Neural progenitor cell (in vitro differentiated cells): ENCODE measurements around the gene CCDC181. TPM values are rescaled to one million over a fixed set of nuclear protein-coding genes. Genes with fewer than 3 reads are reported as not detected.
A peak's percentile ranks its signal among the peaks of the same experiment; 100 is the strongest.

ENCODE experiments used
- DNase-seq: peaks from one replicate; pipeline ENCODE4 v3.0.0-alpha.2; 2016; ENCODE audit warnings: low spot score
- H2AFZ ChIP-seq: fragments of 200-600 bp; sonication (generic); replicated peaks from 2 replicates; pipeline ENCODE4 v1.6.1; 2016; ENCODE audit warnings: antibody characterized with exemption
- H3F3A ChIP-seq: fragments of 200-600 bp; sonication (generic); 2 replicates; pipeline ENCODE4 v1.6.1; 2016; ENCODE audit warnings: antibody characterized with exemption, low read depth
- H3K27ac ChIP-seq: fragments of 200-600 bp; sonication (generic); 2 replicates; pipeline ENCODE4 v1.5.1; 2016; ENCODE audit warnings: mild to moderate bottlenecking
- H3K27me3 ChIP-seq: fragments of 200-600 bp; sonication (generic); 2 replicates; pipeline ENCODE4 v1.6.1; 2016; ENCODE audit warnings: mild to moderate bottlenecking, moderate library complexity
- H3K36me3 ChIP-seq: fragments of 200-600 bp; sonication (generic); 2 replicates; pipeline ENCODE4 v1.5.1; 2016
- H3K4me1 ChIP-seq: fragments of 200-600 bp; sonication (generic); 2 replicates; pipeline ENCODE4 v1.6.1; 2016; ENCODE audit warnings: mixed run types
- H3K4me2 ChIP-seq: fragments of 200-600 bp; sonication (generic); 2 replicates; pipeline ENCODE4 v1.6.1; 2016
- H3K4me3 ChIP-seq: fragments of 200-600 bp; sonication (generic); 2 replicates; pipeline ENCODE4 v1.5.1; 2016
- H3K79me2 ChIP-seq: fragments of 200-600 bp; sonication (generic); 2 replicates; pipeline ENCODE4 v1.6.1; 2016; ENCODE audit warnings: low read depth
- H3K9ac ChIP-seq: fragments of 200-600 bp; sonication (generic); 2 replicates; pipeline ENCODE4 v1.6.1; 2016
- H3K9me3 ChIP-seq: fragments of 200-600 bp; sonication (generic); 2 replicates; pipeline ENCODE4 v1.5.1; 2016; ENCODE audit warnings: low read depth
- H4K20me1 ChIP-seq: fragments of 200-600 bp; sonication (generic); 2 replicates; pipeline ENCODE4 v1.6.1; 2016; ENCODE audit warnings: low read depth
- H3K27ac Mint-ChIP-seq: 3 replicates; pipeline ENCODE4 v1.8.0; 2021; ENCODE audit warnings: mixed read lengths
- H3K27me3 Mint-ChIP-seq: 2 replicates; pipeline ENCODE4 v1.8.0; 2022; ENCODE audit warnings: low read depth, mild to moderate bottlenecking, inconsistent platforms, moderate library complexity, mixed read lengths; ENCODE audit not compliant: insufficient read depth
- H3K36me3 Mint-ChIP-seq: 3 replicates; pipeline ENCODE4 v1.8.0; 2021; ENCODE audit warnings: mixed read lengths
- H3K4me1 Mint-ChIP-seq: 3 replicates; pipeline ENCODE4 v1.8.0; 2021; ENCODE audit warnings: mixed read lengths
- H3K4me3 Mint-ChIP-seq: 3 replicates; pipeline ENCODE4 v1.8.0; 2021; ENCODE audit warnings: mild to moderate bottlenecking, moderate library complexity, mixed read lengths
- H3K9me3 Mint-ChIP-seq: 3 replicates; pipeline ENCODE4 v1.8.0; 2020; ENCODE audit warnings: mixed read lengths
- CTCF ChIP-seq: fragments of 200-600 bp; sonication (generic); IDR thresholded peaks from 2 replicates; pipeline ENCODE4 v1.5.1; 2017; ENCODE audit warnings: antibody characterized with exemption, mild to moderate bottlenecking
- EZH2 ChIP-seq: fragments of 200-600 bp; sonication (generic); IDR thresholded peaks from 2 replicates; pipeline ENCODE4 v1.6.1; 2017; ENCODE audit warnings: antibody characterized with exemption, mild to moderate bottlenecking, moderate library complexity
- EZH2phosphoT487 ChIP-seq: fragments of 200-600 bp; sonication (generic); IDR thresholded peaks from 2 replicates; pipeline ENCODE4 v1.6.1; 2017; ENCODE audit warnings: antibody characterized with exemption
- total RNA-seq: library from RNA; depleted of rRNA; stranded (reverse); fragments of >200 nt; gene quantifications from 2 replicates; pipeline ENCODE4 v1.2.3, GENCODE V29; 2015; ENCODE audit warnings: low replicate concordance

The CCDC181 gene
- 10.2 and 13.2 TPM in 2 replicates for total RNA-seq

- H3K27me3 Mint-ChIP-seq: no peaks in the 10 kb centered on the region
- Histone ChIP-seq H2AFZ (peak within 1 kb of the TSS; percentile 90), H3K9me3 (no peaks in the 10 kb centered on the region), H3K27me3 (peaks cover 9% of the 10 kb centered on the region), H3K4me2 (peak within 1 kb of the TSS; percentile 77), H3K36me3 (no peaks in the 10 kb centered on the region), H3K4me1 (peaks cover 10% of the 10 kb centered on the region), H3K4me3 (peak within 1 kb of the TSS; percentile 61), H3K9ac (no peak within 1 kb of the TSS), H3K79me2 (no peaks in the 10 kb centered on the region), H4K20me1 (no peaks in the 10 kb centered on the region), H3F3A (no peaks in the 10 kb centered on the region), H3K27ac (no peak within 1 kb of the TSS)
- no peaks in the 10 kb centered on the region for H3K36me3 Mint-ChIP-seq
- TF ChIP-seq EZH2phosphoT487 (no peak), CTCF (no peak), EZH2 (no peak)
- peak; percentile 97 for DNase-seq
- H3K4me3 Mint-ChIP-seq: peak within 1 kb of the TSS; percentile 98
- peaks cover 6% of the 10 kb centered on the region for H3K9me3 Mint-ChIP-seq
- peak within 1 kb of the TSS; percentile 99 for H3K27ac Mint-ChIP-seq
- H3K4me1 Mint-ChIP-seq: peaks cover 13% of the 10 kb centered on the region
Measured at GRCh38 chr1:169427081-169427641, at the start of gene CCDC181. Gene CCDC181 (minus strand): TSS chr1:169427474. CDS start chr1:169424927, 2,547 bp downstream.

GRCh38 chr1:169475806-169476387, 48.6 kb upstream of the CCDC181 start:
- H3K4me1 ChIP-seq: peaks cover 48% of the 10 kb centered on the region
- no peaks in the 10 kb centered on the region for H3K27me3 ChIP-seq
- peaks cover 55% of the 10 kb centered on the region for H3K79me2 ChIP-seq
- H3F3A ChIP-seq: peaks cover 24% of the 10 kb centered on the region
- peak overlapping the region; percentile 69 for H3K4me2 ChIP-seq
- peak overlapping the region; percentile 27 for H3K4me3 ChIP-seq
- H3K36me3 Mint-ChIP-seq: peaks cover 16% of the 10 kb centered on the region
- no peaks in the 10 kb centered on the region for H3K9me3 ChIP-seq
- no peaks in the 10 kb centered on the region for H3K27me3 Mint-ChIP-seq
- no peak overlapping the region for H3K27ac Mint-ChIP-seq
- peaks cover 19% of the 10 kb centered on the region for H3K4me1 Mint-ChIP-seq
- peak overlapping the region; percentile 6 for H3K4me3 Mint-ChIP-seq
- DNase-seq: peak; percentile 82
- no peaks in the 10 kb centered on the region for H3K36me3 ChIP-seq
- peaks cover 4% of the 10 kb centered on the region for H4K20me1 ChIP-seq
- TF ChIP-seq CTCF: no peak
- peak; percentile 63 for TF ChIP-seq EZH2phosphoT487
- no peaks in the 10 kb centered on the region for H3K9me3 Mint-ChIP-seq
- H2AFZ ChIP-seq: no peak overlapping the region
- no peak overlapping the region for H3K9ac ChIP-seq
- H3K27ac ChIP-seq: peak overlapping the region; percentile 80

- TF ChIP-seq EZH2phosphoT487 (no peak), EZH2 (no peak), CTCF (no peak)
- Histone ChIP-seq H4K20me1 (peaks cover 4% of the 10 kb centered on the region), H3K9ac (no peak overlapping the region), H3K4me1 (peaks cover 33% of the 10 kb centered on the region), H3K27me3 (no peaks in the 10 kb centered on the region), H3K9me3 (no peaks in the 10 kb centered on the region), H2AFZ (no peak overlapping the region), H3K4me2 (no peak overlapping the region), H3F3A (peaks cover 15% of the 10 kb centered on the region), H3K79me2 (peaks cover 40% of the 10 kb centered on the region), H3K27ac (no peak overlapping the region), H3K36me3 (no peaks in the 10 kb centered on the region), H3K4me3 (no peak overlapping the region)
- Mint-ChIP-seq H3K36me3 (peaks cover 15% of the 10 kb centered on the region), H3K4me1 (peaks cover 10% of the 10 kb centered on the region), H3K27me3 (no peaks in the 10 kb centered on the region), H3K27ac (no peak overlapping the region), H3K9me3 (no peaks in the 10 kb centered on the region), H3K4me3 (no peak overlapping the region)
- no peak for DNase-seq
Measured at GRCh38 chr1:169474302-169474995, 47.2 kb upstream of the CCDC181 start.
